H1 (cell line): Measurements from ENCODE around the gene MGST3. TPM values are rescaled to one million over a fixed set of nuclear protein-coding genes. Genes with fewer than 3 reads are reported as not detected.
A peak's percentile ranks its signal among the peaks of the same experiment; 100 is the strongest.

ENCODE experiments used
- CTCF ChIA-PET: fragments of 300-600 bp; sonication (Branson Sonifier 250); formaldehyde crosslinking; loops from one replicate; lab custom pipeline; 2021; ENCODE audit not compliant: partially characterized antibody; lab: Charles Lee
- POLR2A ChIA-PET: fragments of 300-600 bp; sonication (Branson Sonifier 250); formaldehyde crosslinking; loops from one replicate; lab custom pipeline; 2021; ENCODE audit warnings: inconsistent platforms; ENCODE audit not compliant: partially characterized antibody; lab: Charles Lee
- DNase-seq, 2 experiments: peaks; one replicate each; pipeline versions ENCODE4 v3.0.0 to v3.0.0-alpha.2; 2010 to 2022; ENCODE audit warnings: low spot score in 2 of 2, low read depth in 1 of 2, mixed read lengths in 1 of 2
- FAIRE-seq: peaks from 2 replicates; lab custom pipeline; 2011; peaks lifted over from hg19 to GRCh38; lab: Jason Lieb, UNC
- H2AFZ ChIP-seq: 2 replicates; pipeline ENCODE4 v1.8.1; 2012; ENCODE audit warnings: low read length, inconsistent platforms
- H2AK5ac ChIP-seq: 2 replicates; pipeline ENCODE4 v1.6.1; 2013; ENCODE audit warnings: low read depth, low read length
- H2BK120ac ChIP-seq: replicated peaks from 2 replicates; pipeline ENCODE3; 2013; ENCODE audit warnings: low read depth, low read length, inconsistent platforms
- H2BK12ac ChIP-seq: 2 replicates; pipeline ENCODE4 v1.6.1; 2013; ENCODE audit warnings: low read depth, low read length
- H2BK15ac ChIP-seq: 2 replicates; pipeline ENCODE4 v1.6.1; 2013; ENCODE audit warnings: low read length
- H2BK20ac ChIP-seq: 2 replicates; pipeline ENCODE4 v1.6.1; 2013; ENCODE audit warnings: low read length
- H2BK5ac ChIP-seq: 2 replicates; pipeline ENCODE4 v1.6.1; 2013; ENCODE audit warnings: low read depth, low read length
- H3K14ac ChIP-seq: 2 replicates; pipeline ENCODE4 v1.6.1; 2013; ENCODE audit warnings: inconsistent platforms; ENCODE audit not compliant: insufficient read length
- H3K18ac ChIP-seq: 2 replicates; pipeline ENCODE4 v1.6.1; 2013; ENCODE audit warnings: low read length; ENCODE audit errors: extremely low read depth
- H3K23ac ChIP-seq: 2 replicates; pipeline ENCODE4 v1.6.1; 2013; ENCODE audit warnings: inconsistent platforms; ENCODE audit not compliant: insufficient read length
- H3K23me2 ChIP-seq: 2 replicates; pipeline ENCODE4 v1.6.1; 2013; ENCODE audit warnings: low read depth, low read length
- H3K27ac ChIP-seq: 2 replicates; pipeline ENCODE4 v1.6.1; 2011; ENCODE audit warnings: low read depth, low read length, inconsistent platforms
- H3K27me3 ChIP-seq, 4 experiments: replicated peaks in 1 of 4; 1 replicate in 1 of 4; 2 replicates in 3 of 4; pipeline versions ENCODE4 v1.6.1 to v1.8.1; 2011 to 2013; ENCODE audit warnings: low read length in 3 of 4, mild to moderate bottlenecking in 3 of 4, inconsistent platforms in 2 of 4, mixed read lengths in 2 of 4, moderate library complexity in 1 of 4; ENCODE audit not compliant: control insufficient read depth in 3 of 4, insufficient read depth in 3 of 4; ENCODE audit errors: extremely low read depth in 1 of 4
- H3K36me3 ChIP-seq, 4 experiments: 2 replicates each; pipeline versions ENCODE4 v1.6.1 to v1.8.1; 2011 to 2013; ENCODE audit warnings: mild to moderate bottlenecking in 4 of 4, low read length in 3 of 4, moderate library complexity in 2 of 4, control low read depth in 1 of 4, inconsistent platforms in 1 of 4; ENCODE audit not compliant: insufficient read depth in 4 of 4, control insufficient read depth in 2 of 4
- H3K4ac ChIP-seq: replicated peaks from 2 replicates; pipeline ENCODE3; 2013; ENCODE audit warnings: low read length, low read depth, mixed read lengths, inconsistent platforms; ENCODE audit not compliant: insufficient read length
- H3K4me1 ChIP-seq, 4 experiments: replicated peaks in 1 of 4; 1 replicate in 1 of 4; 2 replicates in 3 of 4; pipeline versions ENCODE4 v1.6.1 to v1.8.1; 2011 to 2013; ENCODE audit warnings: low read length in 3 of 4, inconsistent platforms in 2 of 4, mixed read lengths in 1 of 4; ENCODE audit not compliant: insufficient read depth in 4 of 4, control insufficient read depth in 3 of 4
- H3K4me2 ChIP-seq, 2 experiments: 2 replicates each; pipeline versions ENCODE4 v1.6.1 to v1.8.1; 2011 to 2013; ENCODE audit warnings: low read depth in 2 of 2, low read length in 2 of 2, control low read depth in 1 of 2, inconsistent platforms in 1 of 2, mild to moderate bottlenecking in 1 of 2; ENCODE audit not compliant: insufficient read depth in 1 of 2
- H3K4me3 ChIP-seq, 4 experiments: fragments of 200-600, 300-600 bp in 1 of 4; sonication (generic), shearing (Covaris generic), sonication (Bioruptor Twin) in 1 of 4; 2 replicates each; pipeline versions ENCODE4 v1.5.1 to v1.8.1; 2011 to 2016; ENCODE audit warnings: low read length in 4 of 4, low read depth in 3 of 4, control low read depth in 2 of 4, inconsistent platforms in 2 of 4, mild to moderate bottlenecking in 2 of 4, mixed read lengths in 1 of 4, moderate library complexity in 1 of 4; ENCODE audit not compliant: insufficient read depth in 2 of 4; ENCODE audit errors: extremely low read depth in 1 of 4
- H3K56ac ChIP-seq: replicated peaks from 2 replicates; pipeline ENCODE3; 2013; ENCODE audit warnings: low read depth, mild to moderate bottlenecking, mixed read lengths, low read length, inconsistent platforms; ENCODE audit not compliant: insufficient read length
- H3K79me1 ChIP-seq: 2 replicates; pipeline ENCODE4 v1.6.1; 2013; ENCODE audit warnings: low read depth, low read length, control low read depth
- H3K79me2 ChIP-seq, 2 experiments: 2 replicates each; pipeline versions ENCODE4 v1.6.1 to v1.8.1; 2012 to 2013; ENCODE audit warnings: low read length in 2 of 2, mild to moderate bottlenecking in 2 of 2, inconsistent platforms in 1 of 2; ENCODE audit not compliant: insufficient read depth in 2 of 2, control insufficient read depth in 1 of 2
- H3K9ac ChIP-seq, 4 experiments: replicated peaks in 1 of 4; 1 replicate in 1 of 4; 2 replicates in 3 of 4; pipeline versions ENCODE4 v1.6.1 to v1.8.1; 2011 to 2013; ENCODE audit warnings: low read depth in 3 of 4, low read length in 3 of 4, control low read depth in 2 of 4, mild to moderate bottlenecking in 2 of 4, moderate library complexity in 2 of 4, inconsistent platforms in 1 of 4; ENCODE audit errors: extremely low read depth in 1 of 4
- H3K9me3 ChIP-seq, 2 experiments: 2 replicates each; pipeline versions ENCODE4 v1.6.1 to v1.8.1; 2012 to 2013; ENCODE audit warnings: mild to moderate bottlenecking in 2 of 2, moderate library complexity in 2 of 2, control low read depth in 1 of 2, inconsistent platforms in 1 of 2, low read depth in 1 of 2, low read length in 1 of 2, mixed read lengths in 1 of 2; ENCODE audit not compliant: insufficient read depth in 2 of 2
- H4K20me1 ChIP-seq, 2 experiments: replicated peaks in 1 of 2; 2 replicates each; pipeline versions ENCODE3 to v1.8.1; 2011 to 2013; ENCODE audit warnings: inconsistent platforms in 2 of 2, low read length in 2 of 2, mild to moderate bottlenecking in 1 of 2; ENCODE audit not compliant: insufficient read depth in 2 of 2, control insufficient read depth in 1 of 2
- H4K5ac ChIP-seq: 2 replicates; pipeline ENCODE4 v1.6.1; 2013; ENCODE audit warnings: low read length, low read depth, mixed read lengths, inconsistent platforms; ENCODE audit not compliant: insufficient read length
- H4K8ac ChIP-seq: 2 replicates; pipeline ENCODE4 v1.8.0; 2013; ENCODE audit warnings: mild to moderate bottlenecking, moderate library complexity, low read length, inconsistent platforms; ENCODE audit not compliant: insufficient read depth; ENCODE audit errors: extremely low read depth
- H4K91ac ChIP-seq: replicated peaks from 2 replicates; pipeline ENCODE3; 2013; ENCODE audit warnings: low read length, mixed read lengths, inconsistent platforms; ENCODE audit not compliant: insufficient read length
- E2F6 ChIP-seq: IDR thresholded peaks from 2 replicates; pipeline ENCODE4 v1.6.1; 2012; ENCODE audit warnings: inconsistent platforms
- GABPA ChIP-seq: IDR thresholded peaks from 2 replicates; pipeline ENCODE4 v1.6.1; 2011; ENCODE audit warnings: mild to moderate bottlenecking, low read length, moderate library complexity, borderline replicate concordance; ENCODE audit not compliant: insufficient read depth
- MAX ChIP-seq: IDR thresholded peaks from 2 replicates; pipeline ENCODE4 v1.6.1; 2012; ENCODE audit warnings: inconsistent platforms
- SAP30 ChIP-seq: fragments of 300-600 bp; sonication (generic); IDR thresholded peaks from 2 replicates; pipeline ENCODE4 v1.7.1; 2012; ENCODE audit warnings: low read length, moderate library complexity, mild to moderate bottlenecking, inconsistent platforms; ENCODE audit not compliant: insufficient read depth, insufficient replicate concordance
- SP4 ChIP-seq: IDR thresholded peaks from 2 replicates; pipeline ENCODE4 v1.6.1; 2012; ENCODE audit warnings: low read length, inconsistent platforms
- TAF7 ChIP-seq: optimal IDR thresholded peaks from 2 replicates; pipeline ENCODE3; 2011; ENCODE audit warnings: low read depth, mild to moderate bottlenecking, inconsistent platforms, low read length, moderate library complexity, borderline replicate concordance
- WGBS, 2 experiments: shearing (Covaris generic) in 1 of 2; methylation state at CpG; one replicate each; pipeline versions ENCODE4 v1.1.6 to v1.1.7; 2013 to 2015; ENCODE audit warnings: low lambda C conversion rate in 2 of 2, mixed read lengths in 2 of 2, inconsistent platforms in 1 of 2, low coverage in 1 of 2, missing lambda C conversion rate in 1 of 2; ENCODE audit not compliant: insufficient replicate concordance in 2 of 2, insufficient coverage in 1 of 2, insufficient read length in 1 of 2; ENCODE audit errors: extremely low coverage in 1 of 2, missing lambda C conversion rate in 1 of 2; 5-methylcytosine and 5-hydroxymethylcytosine counted together
- polyA plus RNA-seq, 7 experiments: library from polyadenylated mRNA; depleted of rRNA in 3 of 7; stranded (reverse) in 5 of 7; unstranded in 2 of 7; fragments of >200 nt in 5 of 7; fragments of 200-250 nt in 2 of 7; gene quantifications; 1 replicate in 5 of 7; 2 replicates in 1 of 7; 4 replicates in 1 of 7; pipeline versions ENCODE4 v1.2.1 to v1.2.3, GENCODE V29; 2011 to 2013; ENCODE audit warnings: missing spikeins in 2 of 7, mixed read lengths in 2 of 7
- total RNA-seq: library from RNA; stranded (reverse); fragmentation: NEBNext Ultra II Directional; extraction: Animal tissue kit (Norgen Biotek cat#: 25700); gene quantifications from 2 replicates; pipeline ENCODE4 v1.2.1, GENCODE V29; 2021

Gene MGST3
- total and polyA plus RNA-seq, 2 of the 8 experiments (the other 6 are each of a cell fraction or from before 2014, with no cell fraction given) = 124 to 257 TPM

DNA sequence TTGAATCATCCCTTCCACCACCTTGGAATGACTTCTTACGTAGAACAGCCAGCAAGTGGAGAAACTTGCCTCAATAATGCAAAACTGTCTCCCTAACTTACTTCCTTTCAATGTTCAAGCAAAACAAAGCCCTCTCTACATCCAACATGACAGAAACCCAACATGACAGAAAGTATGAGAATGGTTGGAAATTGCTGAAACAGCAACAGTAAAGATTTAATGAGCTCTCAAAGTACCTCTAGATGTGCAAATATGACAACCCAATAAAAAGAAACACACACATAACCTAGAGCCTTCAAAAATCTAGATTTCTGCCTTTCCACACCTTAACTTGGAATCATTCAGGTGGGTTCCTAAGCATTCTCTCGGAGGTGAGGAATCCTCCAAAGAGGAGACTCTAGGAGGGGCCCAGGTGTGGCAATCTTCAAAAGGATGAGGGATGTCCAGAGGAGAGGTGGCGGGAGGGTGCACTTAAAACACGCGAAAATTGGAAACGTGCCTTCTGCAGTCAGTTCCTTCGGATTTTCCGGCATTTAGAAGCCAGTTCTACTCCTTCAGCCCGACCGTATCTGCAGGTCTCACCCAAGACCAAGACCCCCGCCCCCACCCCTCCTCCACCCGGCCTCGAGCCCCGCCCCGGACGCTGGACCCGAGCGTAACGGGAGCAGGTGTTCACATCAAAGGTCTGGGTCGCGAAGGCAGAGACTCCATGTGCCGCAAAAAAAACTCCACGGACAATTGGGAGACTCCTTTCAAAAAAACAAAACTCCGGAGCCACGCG, 996 bp upstream of the MGST3 start:
- FAIRE-seq = no peak
- H2BK20ac ChIP-seq = no peak overlapping the region

More for the DNA sequence above, 996 bp upstream of the MGST3 start:
- Histone ChIP-seq H4K5ac (peak overlapping the region; percentile 76), H4K8ac (peak overlapping the region; percentile 76; the same call in 1 of the 2 replicates), H2AK5ac (no peak overlapping the region), H4K20me1 (no peaks in the 10 kb centered on the region), H3K4ac (no peak overlapping the region), H3K4me1 (peaks cover under 1 to 8% (median 3%) of the 10 kb centered on the region in 4 experiments; a peak in 4 of 7 replicates), H2BK12ac (no peak overlapping the region; the same call in 1 of the 2 replicates), H3K4me3 (peak overlapping the region; percentile 57 to 84 (median 82)), H3K23me2 (peaks cover 10% of the 10 kb centered on the region; the same call in 1 of the 2 replicates), H2BK15ac (no peak overlapping the region), H3K14ac (no peak overlapping the region), H3K9ac (peak overlapping the region; percentile 46 to 76 (median 69)), H3K36me3 (no peaks in the 10 kb centered on the region), H2AFZ (peak overlapping the region; percentile 96), H3K79me2 (peaks cover 0 to 19% of the 10 kb centered on the region in 2 experiments; a peak in 2 of 4 replicates), H3K9me3 (no peaks in the 10 kb centered on the region), H3K23ac (no peak overlapping the region), H3K79me1 (no peaks in the 10 kb centered on the region), H3K27ac (peak overlapping the region; percentile 86), H2BK5ac (peak overlapping the region; percentile 90), H3K18ac (peak overlapping the region; percentile 94), H3K27me3 (no peaks in the 10 kb centered on the region), H3K56ac (no peak overlapping the region), H2BK120ac (no peak overlapping the region), H3K4me2 (peak overlapping the region; percentile 75 to 86), H4K91ac (no peak overlapping the region)
- no peak for DNase-seq
- CTCF ChIA-PET = interaction anchor here (0.8 kb wide), 1 partner anchor 32 kb away, joined by 3 read pairs; no protein-coding TSS in a partner anchor
- WGBS, 2 experiments = 4% methylated on average over 17 of the region's 26 CpGs; no CpG with 5 or more reads in 1 of the 2 experiments
- TF ChIP-seq SP4 = 0 out of 2 replicates have a peak, but pooled peaks have one; percentile 21
- peak; percentile 41 for TF ChIP-seq SAP30
- no peak for TF ChIP-seq TAF7
- no peak for TF ChIP-seq GABPA
- TF ChIP-seq MAX = peak; percentile 74
- peak; percentile 76; the same call in 1 of the 2 replicates for TF ChIP-seq E2F6
- POLR2A ChIA-PET = interaction anchor here (1.2 to 2.2 kb wide), 5 partner anchors 10 to 198 kb away, joined by 3 to 8 read pairs (median 4); no protein-coding TSS in a partner anchor
